Urothelium cell line (cell line): ENCODE results near the gene POLR2B.
"Not testable (repeated sequence)": the region's sequence is repeated elsewhere in the genome, so short reads cannot be mapped to it uniquely, and the experiment has no call there.

Experiments used
- DNase-seq: peaks from one replicate; pipeline ENCODE4 v3.0.0; 2011; ENCODE audit warnings: low spot score, mixed read lengths
- FAIRE-seq: peaks from 2 replicates; lab custom pipeline; 2011; peaks lifted over from hg19 to GRCh38; lab: Jason Lieb, UNC

POLR2B gene

DNA sequence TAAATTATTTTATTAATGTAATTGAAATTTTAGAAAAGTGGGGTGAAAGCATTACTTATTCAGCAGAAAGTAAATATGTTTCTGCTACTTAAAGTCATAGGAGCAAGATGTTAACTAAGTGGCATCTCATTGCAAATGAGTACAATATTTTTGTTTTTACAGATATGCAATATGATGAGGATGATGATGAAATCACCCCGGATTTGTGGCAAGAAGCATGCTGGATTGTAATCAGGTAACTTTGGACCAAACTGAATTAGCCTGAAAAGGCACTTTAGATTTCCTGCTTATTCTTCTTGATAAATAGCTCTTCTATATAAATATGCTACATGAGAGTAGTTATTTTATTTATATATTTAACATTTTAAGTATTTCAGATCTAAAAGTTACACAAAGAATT lies 7.5 kb downstream of the POLR2B start:
- DNase-seq (no peak), FAIRE-seq (no peak)

DNA sequence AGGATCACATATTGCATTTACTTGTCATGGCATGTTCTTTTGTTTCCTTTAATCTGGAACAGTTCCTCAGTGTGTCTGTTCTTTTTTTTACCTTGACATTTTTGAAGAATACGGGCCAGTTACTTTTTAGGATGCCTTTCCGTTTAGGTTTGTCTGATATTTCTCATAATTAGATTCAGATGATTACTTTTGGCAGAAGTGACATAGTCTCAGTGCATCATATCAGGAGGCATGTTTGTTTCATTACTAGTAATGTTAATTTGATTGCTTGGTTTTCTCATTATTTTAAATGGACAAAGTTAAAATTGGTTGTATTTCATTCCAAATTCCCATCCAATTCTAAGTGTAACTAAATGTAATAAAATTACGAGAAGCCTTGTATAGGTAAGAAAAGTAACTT lies 8.3 kb downstream of the POLR2B start:
- FAIRE-seq (no peak), DNase-seq (no peak)

DNA sequence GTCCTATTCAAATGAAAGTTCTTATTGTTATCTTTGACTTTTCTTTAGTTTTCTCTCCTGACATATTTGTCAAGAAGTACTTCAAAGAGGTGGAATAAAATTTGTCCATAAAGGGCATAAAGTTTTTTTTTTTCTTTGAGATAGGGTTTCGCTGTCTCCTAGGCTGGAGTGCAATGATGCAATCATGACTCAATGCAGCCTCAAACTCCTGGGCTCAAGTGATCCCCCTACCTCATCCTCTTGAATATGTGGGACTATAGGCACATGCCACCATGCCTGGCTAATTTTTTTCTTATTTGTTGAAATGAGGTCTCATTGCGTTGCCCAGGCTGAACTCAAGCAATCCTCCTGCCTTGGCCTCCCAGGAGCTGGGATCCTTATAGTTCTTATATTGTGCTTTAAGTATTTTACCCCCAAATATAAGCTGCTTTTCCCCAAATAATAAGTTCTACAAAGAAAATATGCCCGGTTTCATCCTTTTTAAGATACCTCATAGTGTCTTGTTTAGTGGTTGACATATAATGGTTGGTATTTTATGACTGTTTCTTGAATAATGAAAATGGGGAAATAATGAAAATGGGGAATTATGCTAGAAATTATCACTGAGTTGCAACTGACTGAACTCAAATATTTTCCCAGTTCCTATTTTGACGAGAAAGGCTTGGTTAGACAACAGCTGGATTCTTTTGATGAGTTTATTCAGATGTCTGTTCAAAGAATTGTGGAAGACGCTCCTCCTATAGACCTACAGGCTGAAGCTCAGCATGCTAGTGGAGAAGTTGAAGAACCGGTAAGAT lies 11.6 kb downstream of the POLR2B start:
- DNase-seq (no peak), FAIRE-seq (no peak)

DNA sequence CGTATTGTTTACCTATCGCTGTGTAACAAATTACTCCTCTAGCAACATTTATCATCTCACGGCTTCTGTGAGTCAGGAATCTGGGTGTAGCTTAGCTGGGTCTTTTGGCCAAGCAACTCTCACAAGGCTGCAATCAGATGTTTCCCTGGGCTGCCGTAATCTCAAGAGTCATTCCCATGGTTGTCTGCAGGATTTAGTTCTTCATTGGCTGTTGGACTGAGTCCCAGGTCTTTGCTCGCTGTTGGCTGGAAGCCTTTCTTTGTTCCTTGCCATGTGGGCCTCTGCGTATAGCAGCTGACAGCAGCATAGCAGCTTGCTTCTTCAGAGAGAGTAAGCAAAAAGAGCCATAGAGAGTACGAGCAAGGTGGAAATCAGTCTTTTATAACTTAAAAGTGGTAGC lies 16.8 kb downstream of the POLR2B start:
- no peak for DNase-seq

DNA sequence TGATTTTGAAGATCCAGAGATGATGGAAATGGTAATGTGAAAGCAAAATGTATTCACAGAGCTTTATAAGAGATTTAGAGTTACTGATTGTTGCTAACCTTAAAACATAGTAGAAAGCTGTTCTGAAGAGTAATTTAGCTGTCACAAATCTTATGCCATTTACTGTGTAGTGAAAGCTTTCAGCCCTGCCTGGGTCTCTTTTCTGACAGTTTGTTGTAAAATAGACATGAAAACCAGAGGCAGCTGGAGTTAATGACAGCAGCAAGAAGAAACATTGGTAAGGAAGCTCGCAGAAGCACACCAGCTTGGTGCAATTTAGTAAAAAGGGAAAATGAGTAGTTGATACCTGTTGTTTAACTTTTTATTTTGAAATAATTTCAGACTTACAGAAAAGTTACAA lies 21.1 kb downstream of the POLR2B start:
- no peak for FAIRE-seq
- no peak for DNase-seq

More for the DNA sequence above, 16.8 kb downstream of the POLR2B start:
- FAIRE-seq: no peak

DNA sequence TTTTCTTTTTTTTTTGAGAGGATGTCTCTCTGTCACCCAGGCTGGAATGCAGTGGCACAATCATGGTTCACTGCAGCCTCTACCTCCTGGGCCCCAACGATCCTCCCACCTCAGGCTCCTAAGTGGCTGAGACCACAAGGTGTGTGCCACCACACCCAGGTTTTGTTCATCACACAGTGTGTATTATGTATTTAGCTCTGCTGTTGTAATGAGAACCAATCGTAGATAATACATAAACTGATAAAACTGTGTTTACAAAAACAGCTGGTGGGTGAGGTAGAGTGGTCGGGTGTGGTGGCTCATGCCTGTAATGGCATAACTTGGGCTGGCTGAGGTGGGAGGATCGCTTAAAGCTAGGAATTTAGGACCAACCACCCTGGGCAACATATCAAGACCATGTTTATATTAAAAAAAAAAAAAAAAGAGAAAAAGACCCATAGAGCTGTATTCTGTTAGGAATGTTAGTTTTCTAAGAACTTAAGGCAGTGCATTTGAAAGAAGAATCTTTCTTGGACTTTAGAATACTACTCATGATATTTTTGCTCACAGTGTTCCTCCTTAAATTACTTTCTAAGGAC lies 34.9 kb downstream of the POLR2B start:
- no peak for DNase-seq
- FAIRE-seq: no peak

DNA sequence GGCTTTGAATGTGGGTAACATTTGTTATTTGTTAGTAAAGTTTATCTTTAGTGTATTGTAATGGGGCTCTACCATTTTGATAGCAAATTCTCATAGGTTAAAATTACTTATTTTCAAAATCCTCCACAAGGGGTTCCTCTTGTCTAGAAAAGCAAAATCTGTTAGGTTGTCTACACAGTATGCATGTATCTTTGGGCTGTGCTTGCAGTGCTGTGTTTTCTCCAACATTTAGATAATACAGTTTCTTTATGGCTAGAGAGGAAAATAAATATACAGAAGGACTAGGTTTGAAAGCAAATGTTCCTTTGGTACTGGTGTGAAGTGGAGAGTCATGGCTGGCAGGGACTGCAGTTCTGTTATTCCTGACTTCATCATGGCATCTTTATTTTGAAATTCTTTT lies 40.3 kb downstream of the POLR2B start:
- FAIRE-seq: no peak
- DNase-seq: no peak

DNA sequence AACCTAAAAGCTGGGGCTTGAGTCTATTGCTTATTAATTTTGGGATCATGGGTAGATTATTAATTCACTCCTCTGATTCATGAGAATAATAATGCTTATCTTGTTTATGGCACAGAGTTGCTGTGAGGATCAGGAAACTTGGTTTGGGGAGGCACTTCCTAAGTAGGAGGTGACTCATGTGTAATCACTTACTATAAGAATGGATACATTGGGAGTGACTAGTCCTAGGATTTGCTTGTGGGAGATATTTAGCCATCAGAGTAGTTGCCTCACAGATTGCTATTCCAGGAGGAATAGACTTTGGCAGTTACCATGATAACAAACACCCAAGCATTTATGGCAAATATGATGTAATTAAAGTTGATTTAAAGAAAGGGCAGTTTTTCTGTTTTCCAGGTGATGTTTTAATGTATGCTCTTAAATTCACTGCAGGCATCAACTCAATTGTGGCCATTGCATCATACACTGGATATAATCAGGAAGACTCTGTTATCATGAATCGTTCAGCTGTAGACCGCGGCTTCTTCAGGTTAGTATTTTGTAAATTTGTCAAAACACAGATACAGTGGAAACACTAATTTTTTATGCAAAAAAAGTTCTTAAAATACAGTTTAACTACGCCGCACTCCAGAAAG lies 41.9 kb downstream of the POLR2B start:
- DNase-seq (no peak), FAIRE-seq (no peak)

DNA sequence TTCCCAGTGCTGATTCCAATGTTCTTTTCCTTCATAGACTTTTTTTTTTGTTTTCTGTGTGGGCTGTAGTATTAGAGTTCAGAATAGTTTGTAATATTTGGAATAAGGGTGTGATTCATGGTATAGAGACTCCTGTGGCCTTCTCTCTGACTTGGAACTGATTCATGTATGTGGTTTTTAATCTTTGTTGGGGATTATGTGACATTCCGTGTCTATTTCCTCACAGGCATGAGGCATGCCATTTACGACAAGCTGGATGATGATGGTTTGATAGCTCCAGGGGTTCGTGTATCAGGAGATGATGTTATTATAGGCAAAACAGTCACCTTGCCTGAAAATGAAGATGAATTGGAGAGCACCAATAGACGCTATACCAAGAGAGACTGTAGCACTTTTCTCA lies 44.4 kb downstream of the POLR2B start:
- FAIRE-seq (peak; percentile 5), DNase-seq (no peak)

DNA sequence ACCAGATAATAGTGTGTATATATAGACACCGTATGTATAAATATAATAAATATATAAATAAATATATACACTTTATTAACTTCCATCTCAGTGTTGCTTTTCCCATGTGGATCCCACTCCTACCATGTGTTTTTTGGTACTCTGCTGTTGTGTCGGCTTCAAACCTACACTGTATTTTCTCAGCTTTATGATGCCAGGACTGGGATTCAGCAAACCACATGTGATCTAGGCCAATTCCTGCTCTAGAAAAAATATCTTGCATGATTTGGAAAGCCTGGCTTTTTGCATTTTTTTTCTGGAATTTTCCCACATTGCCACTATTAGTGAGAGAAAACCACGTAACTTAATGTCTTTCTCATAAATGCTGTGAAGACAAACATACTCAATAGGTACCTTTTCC lies 55.8 kb downstream of the POLR2B start:
- DNase-seq (no peak), FAIRE-seq (no peak)

DNA sequence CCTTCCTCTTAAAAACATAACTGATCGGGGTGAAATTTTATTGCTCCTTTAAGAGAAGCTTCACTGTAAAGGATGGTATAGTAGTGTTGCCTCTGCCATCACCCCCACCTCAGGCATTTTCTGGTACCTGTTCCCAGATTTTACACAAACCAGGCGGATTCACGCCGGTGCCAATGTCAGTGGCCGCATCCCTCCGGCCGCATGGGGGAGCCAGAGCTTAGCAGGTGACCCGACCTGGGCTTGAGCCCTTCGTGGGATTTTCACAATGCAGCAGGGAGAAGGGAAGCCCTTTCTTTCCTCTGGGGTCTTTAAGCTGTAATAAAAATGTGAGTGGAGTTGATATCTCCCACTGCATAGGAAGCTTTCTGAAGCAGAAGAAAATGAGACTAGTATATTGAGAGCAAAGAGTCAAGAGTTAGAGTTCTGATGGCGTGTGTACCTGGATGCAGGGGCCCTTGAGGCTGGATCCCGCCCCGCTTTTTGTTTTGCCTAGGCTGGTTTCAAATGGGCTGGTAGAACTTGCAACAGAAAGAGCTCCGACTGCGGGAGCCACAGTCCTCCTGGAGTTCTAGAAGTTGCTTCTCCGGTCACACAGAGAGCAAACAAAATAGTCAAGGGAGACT lies 59.4 kb downstream of the POLR2B start:
- DNase-seq (peak; percentile 78), FAIRE-seq (peak; percentile 35)

DNA sequence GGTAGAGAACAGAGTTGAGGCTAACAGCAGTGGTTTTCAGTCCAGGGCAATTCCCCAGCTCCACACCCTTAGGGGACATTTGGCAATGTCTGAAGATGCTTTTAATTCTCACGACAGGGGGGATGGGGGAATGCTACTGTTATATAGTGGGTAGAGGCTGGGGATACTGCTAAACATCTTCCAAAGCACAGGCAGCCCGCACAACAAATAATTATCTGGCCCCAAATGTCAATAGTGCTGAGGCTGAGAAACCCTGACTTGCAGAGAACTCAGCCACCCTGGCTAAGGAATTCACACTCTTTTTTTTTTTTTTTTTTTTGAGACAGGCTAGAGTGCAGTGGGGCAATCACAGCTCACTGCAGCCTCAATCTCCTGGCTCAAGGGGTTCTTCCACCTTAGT lies 60.6 kb downstream of the POLR2B start:
- FAIRE-seq: no peak
- DNase-seq: no peak

DNA sequence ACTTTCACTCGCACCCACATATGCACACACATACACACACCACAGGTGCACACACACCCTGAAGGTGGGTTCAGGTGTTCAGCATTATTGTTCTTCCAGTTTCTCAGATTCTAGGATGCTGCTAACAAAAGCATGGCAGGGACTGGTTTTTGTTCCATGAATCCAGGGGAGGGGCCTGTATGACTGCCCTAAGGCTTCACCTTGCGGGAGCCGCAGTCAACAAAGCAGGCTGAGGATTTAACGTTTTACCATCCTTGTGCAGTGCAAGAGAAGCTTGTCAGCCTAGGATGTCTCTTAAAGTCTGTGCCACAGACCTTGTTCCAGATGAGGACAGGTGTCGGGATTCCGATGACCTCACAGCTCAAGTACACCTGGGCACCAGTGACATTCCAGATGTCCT lies 61.8 kb downstream of the POLR2B start:
- FAIRE-seq (peak; percentile 59), DNase-seq (no peak)

DNA sequence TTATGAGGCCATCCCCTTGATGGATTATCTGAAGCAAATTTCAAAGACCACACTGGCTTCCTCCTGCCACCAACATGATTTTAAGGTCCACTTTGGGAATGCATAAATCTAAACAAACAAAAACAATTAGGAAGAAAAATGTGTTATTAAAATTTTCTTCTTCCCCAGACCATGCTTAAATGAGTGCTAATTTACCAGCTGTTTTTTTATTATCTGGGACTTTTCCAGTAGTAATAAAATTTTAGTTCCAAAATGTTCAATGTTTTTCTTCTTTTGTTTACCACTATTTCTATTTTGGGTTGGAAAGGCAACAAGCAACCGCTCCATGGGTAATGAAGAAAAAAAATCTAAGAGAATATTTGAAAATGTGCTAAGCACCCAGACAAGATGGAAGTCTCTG lies 62.3 kb downstream of the POLR2B start:
- DNase-seq (no peak), FAIRE-seq (no peak)

DNA sequence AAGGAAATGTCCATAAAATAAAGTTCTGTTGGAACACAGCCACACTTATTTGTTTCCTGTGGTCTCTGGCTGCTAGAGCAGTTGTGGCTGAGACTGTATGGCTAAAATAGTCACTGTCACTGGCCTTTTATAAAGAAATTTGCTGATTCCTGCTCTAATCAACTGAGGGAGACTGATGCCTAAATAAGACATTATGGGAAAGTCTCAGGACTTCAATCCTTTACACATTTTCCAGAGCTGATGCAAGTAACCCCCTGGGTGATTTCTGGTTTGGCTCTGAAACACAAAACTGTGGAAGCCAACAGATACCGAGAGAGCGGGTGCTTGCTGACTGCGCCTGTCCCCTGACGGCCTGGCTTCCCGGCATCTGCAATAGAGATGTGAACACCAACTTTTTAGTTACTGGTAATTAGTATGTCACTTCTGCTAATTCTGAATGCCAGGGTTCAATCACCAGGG lies 64.0 kb downstream of the POLR2B start:
- DNase-seq: no peak
- FAIRE-seq: no peak

DNA sequence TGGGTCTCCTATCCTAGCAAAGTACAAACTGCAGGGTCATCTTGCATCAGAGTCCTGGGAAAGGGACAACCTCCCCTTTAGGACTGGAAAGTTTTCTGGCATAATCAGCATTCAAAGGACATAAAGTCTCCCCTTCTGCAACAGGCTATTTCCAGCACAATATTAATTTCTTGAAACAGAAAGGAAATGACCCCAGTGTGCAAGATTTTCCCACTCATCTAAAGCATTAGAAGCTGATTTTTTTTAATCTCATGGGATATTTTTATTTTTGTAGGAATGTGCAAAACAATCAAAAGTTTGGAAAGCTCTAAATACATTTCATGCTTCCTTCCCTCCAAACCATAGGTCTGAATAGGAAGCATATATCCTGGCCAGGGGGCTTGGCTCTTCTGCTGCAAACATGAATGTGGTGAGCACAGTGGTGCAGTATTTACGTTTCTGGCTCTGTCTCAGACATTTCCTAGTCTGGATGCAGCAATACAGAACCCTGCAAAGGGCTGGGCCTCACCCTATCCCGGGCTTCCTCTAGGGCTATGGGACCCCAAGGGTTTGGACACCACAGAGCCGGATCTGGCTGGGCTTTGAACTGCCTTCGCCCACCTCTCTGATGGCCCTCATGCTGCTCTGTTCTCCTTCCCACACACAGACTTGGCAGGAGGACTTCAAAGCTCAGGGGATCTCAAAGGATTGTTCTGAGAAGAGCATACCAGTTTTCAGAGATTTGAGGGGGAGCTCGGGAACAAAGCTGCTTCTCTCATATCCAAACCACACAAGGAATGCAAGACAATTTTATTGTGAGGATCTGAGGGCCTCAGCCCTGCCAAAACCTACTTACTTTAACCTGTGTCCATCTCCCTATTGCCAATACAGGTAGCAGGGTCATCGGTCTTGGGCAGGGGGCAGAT lies 64.9 kb downstream of the POLR2B start:
- DNase-seq: peak; percentile 54
- no peak for FAIRE-seq

DNA sequence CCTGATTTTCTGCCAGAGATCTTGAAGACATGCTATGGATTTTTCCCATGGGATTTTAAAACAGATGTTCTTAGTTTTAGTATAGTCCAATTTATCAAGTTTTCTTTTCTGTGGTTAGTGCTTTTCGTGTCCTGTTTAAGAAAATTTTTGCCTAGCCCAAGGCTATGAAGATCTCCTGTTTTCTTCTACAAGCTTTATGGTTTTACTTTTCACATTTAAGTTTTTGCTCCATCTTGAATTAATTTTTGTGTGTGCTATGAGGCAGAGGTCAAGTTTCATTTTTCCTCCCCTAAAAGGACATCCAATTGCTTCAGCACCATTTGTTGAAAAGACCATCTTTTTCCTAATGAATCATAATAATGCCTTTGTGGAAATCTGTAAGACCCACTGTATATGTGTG lies 65.6 kb downstream of the POLR2B start:
- DNase-seq: no peak
- no peak for FAIRE-seq

DNA sequence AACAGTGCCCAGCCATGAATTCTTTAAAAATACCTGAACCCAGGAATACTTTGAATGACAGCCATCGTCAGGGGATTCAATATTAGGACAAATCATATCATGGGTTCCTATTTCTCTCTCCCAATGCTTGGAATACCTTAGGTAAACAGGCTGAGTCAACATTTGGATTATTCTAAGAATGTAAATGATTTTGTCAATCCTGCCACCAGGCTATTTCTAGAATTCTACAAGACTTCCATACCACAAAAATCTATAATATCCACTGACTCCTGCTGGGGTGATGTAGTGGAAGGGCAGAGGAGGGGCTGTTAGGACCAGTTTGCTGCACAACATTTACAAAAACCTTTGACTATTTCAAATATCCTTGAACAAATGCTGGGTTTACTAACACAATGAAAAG lies 66.3 kb downstream of the POLR2B start:
- peak; percentile 39 for DNase-seq
- FAIRE-seq: no peak

DNA sequence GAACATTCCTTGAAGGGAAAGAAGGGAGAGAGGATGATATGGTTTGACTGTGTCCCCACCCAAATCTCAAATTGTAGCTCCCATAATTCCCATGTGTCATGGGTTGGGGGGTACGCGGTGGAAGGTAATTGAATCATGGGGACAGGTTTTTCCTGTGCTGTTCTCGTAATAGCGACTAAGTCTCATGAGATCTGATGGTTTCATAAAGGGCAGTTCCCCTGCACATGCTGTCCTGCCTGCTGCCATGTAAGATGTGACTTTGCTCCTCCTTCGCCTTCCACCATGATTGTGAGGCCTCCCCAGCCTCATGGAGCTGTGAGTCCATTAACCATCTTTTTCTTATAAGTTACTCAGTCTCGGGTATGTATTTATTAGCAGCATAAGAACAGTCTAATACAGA lies 68.3 kb downstream of the POLR2B start:
- DNase-seq, FAIRE-seq: not testable (repeated sequence)

DNA sequence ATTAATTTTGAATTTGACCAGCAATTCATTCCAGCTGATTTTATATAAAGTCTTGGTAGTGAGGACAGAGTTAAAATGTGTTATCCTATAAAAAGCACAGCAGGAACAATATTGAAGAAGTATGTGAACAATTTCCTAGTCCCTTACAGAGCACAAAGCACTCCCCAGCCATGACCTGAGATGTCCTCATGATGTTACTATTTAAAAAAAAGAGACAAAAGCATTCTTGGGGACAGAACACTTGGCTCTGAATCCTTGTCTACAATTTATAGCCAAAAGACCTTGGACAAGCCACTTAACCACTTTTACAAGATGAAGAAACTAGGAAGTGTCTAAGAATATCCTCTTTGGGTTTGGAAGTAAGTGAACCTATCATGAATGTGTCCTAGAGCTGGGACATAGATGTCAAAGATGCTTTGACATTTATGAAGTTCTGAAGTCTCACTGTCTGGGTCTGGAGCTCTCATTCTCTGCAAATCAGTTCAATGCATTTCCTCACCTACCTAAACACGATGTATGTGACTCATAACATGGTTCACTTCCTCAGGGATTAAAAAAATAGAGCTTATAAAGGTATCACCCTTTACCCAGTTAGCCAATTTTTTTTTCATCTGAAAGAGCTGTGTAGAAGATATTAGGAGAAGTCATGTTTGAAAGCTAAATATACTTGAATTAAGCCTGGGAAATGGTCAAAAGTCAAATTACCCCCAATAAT lies 70.1 kb downstream of the POLR2B start:
- no peak for DNase-seq
- no peak for FAIRE-seq
